ENCODE results near the gene LRBA. TPM values are rescaled to one million over a fixed set of nuclear protein-coding genes. Genes with fewer than 3 reads are reported as not detected.
A peak's percentile ranks its signal among the peaks of the same experiment; 100 is the strongest.
"Not testable (repeated sequence)": the region's sequence is repeated elsewhere in the genome, so short reads cannot be mapped to it uniquely, and the experiment has no call there.

The LRBA gene
- total and polyA plus RNA-seq, 2 of the 4 experiments (the other 2 are of a cell fraction), result 10.2 to 51.6 TPM

GRCh38 chr4:150960079-150960478 lies 55.0 kb downstream of the LRBA start:
- Histone ChIP-seq H4K91ac (ENCODE audit: insufficient read depth, low read depth, low read length) (no peak overlapping the region), H3K9me1 (ENCODE audit: insufficient read depth, low read length) (no peaks in the 10 kb centered on the region), H3K23ac (ENCODE audit: low read depth, low read length) (no peak overlapping the region), H3K36me3 (ENCODE audit: control insufficient read depth, insufficient read depth, low read length) (no peaks in the 10 kb centered on the region), H3K9ac (ENCODE audit: low read depth, low read length) (no peak overlapping the region), H3K27me3 (ENCODE audit: control insufficient read depth, insufficient read depth, low read length) (no peaks in the 10 kb centered on the region), H2AK5ac (ENCODE audit: low read depth, low read length) (no peak overlapping the region), H3K4me2 (ENCODE audit: low read depth, low read length) (no peak overlapping the region), H4K5ac (ENCODE audit: low read depth, low read length) (no peak overlapping the region), H3K4me3 (ENCODE audit: insufficient read depth, low read depth, low read length) (no peak overlapping the region), H2BK120ac (ENCODE audit: low read depth, low read length) (no peak overlapping the region), H2AFZ (replicated peaks; ENCODE audit: low read length, poor library complexity) (no peak overlapping the region), H4K8ac (ENCODE audit: low read depth in 2 of 2, low read length in 2 of 2) (no peak overlapping the region), H3K79me1 (ENCODE audit: low read depth in 1 of 2, low read length in 2 of 2) (no peaks in the 10 kb centered on the region), H2BK20ac (ENCODE audit: low read depth, low read length) (no peak overlapping the region), H3K18ac (ENCODE audit: low read depth, low read length) (no peak overlapping the region), H3K4me1 (ENCODE audit: control insufficient read depth, insufficient read depth, low read length) (no peaks in the 10 kb centered on the region), H2BK5ac (ENCODE audit: low read depth, low read length, poor library complexity, severe bottlenecking) (no peak overlapping the region), H3K56ac (ENCODE audit: extremely low read depth, insufficient read depth, low read length) (no peak overlapping the region), H3K27ac (ENCODE audit: insufficient read depth, low read length) (no peak overlapping the region), H2BK15ac (ENCODE audit: low read depth, low read length) (no peak overlapping the region), H4K20me1 (ENCODE audit: insufficient read depth, low read length) (no peaks in the 10 kb centered on the region), H3K9me3 (ENCODE audit: control insufficient read depth, insufficient read depth, low read length) (no peaks in the 10 kb centered on the region), H3K4ac (ENCODE audit: low read depth, low read length) (no peak overlapping the region), H2AK9ac (replicated peaks; ENCODE audit: low read depth, low read length, poor library complexity) (no peak overlapping the region), H3K14ac (replicated peaks; ENCODE audit: low read depth, low read length) (no peak overlapping the region)
- ChIA-PET POLR2A (ENCODE audit: unreplicated experiment) (no interaction called here), CTCF (no interaction called here)
- intact Hi-C loops (cut with micrococcal nuclease) (no loop called here), dilution Hi-C loops (cut with HindIII; ENCODE audit: low sequenced_read_pairs, unreplicated experiment) (no loop called here), in situ Hi-C loops (cut with MboI; ENCODE audit: low sequenced_read_pairs) (no loop called here)
- peak; percentile 25 for TF ChIP-seq RAD21 (IDR thresholded peaks at IDR 0.05; ENCODE audit: low read length)
- peak; percentile 44 for TF ChIP-seq CTCF (conservative IDR thresholded peaks at IDR 0.05; ENCODE audit: low read depth, low read length)
- TF ChIP-seq USF2 (IDR thresholded peaks at IDR 0.05; ENCODE audit: low read depth, low read length), result no peak
- no peak for TF ChIP-seq MAFK (IDR thresholded peaks at IDR 0.05; ENCODE audit: low read depth, low read length)
- no CpG with 5 or more reads among the region's 2 CpGs for whole genome bisulfite sequencing, 2 experiments (ENCODE audit: extremely low coverage in 2 of 2, insufficient read length in 1 of 2)
- BruUV-seq (replicated peaks), result no TSS peak
- DNase-seq (peak; percentile 37), ATAC-seq (ENCODE audit: low read depth) (no peak; the same call in 1 of the 2 replicates)

- H3K9me3 ChIP-seq (ENCODE audit: control insufficient read depth, insufficient read depth, low read length); DNase-seq; H3K4me3 ChIP-seq (ENCODE audit: insufficient read depth, low read depth, low read length); intact Hi-C loops (cut with micrococcal nuclease); H3K14ac ChIP-seq (replicated peaks; ENCODE audit: low read depth, low read length); H3K4ac ChIP-seq (ENCODE audit: low read depth, low read length); H3K9me1 ChIP-seq (ENCODE audit: insufficient read depth, low read length); BruUV-seq (replicated peaks); H3K27ac ChIP-seq (ENCODE audit: insufficient read depth, low read length); dilution Hi-C loops (cut with HindIII; ENCODE audit: low sequenced_read_pairs, unreplicated experiment); in situ Hi-C loops (cut with MboI; ENCODE audit: low sequenced_read_pairs); H3K79me1 ChIP-seq (ENCODE audit: low read depth in 1 of 2, low read length in 2 of 2); H2AK9ac ChIP-seq (replicated peaks; ENCODE audit: low read depth, low read length, poor library complexity); H4K20me1 ChIP-seq (ENCODE audit: insufficient read depth, low read length); H3K4me2 ChIP-seq (ENCODE audit: low read depth, low read length); H4K8ac ChIP-seq (ENCODE audit: low read depth in 2 of 2, low read length in 2 of 2); ATAC-seq (ENCODE audit: low read depth); H2BK120ac ChIP-seq (ENCODE audit: low read depth, low read length); H2AFZ ChIP-seq (replicated peaks; ENCODE audit: low read length, poor library complexity); H4K5ac ChIP-seq (ENCODE audit: low read depth, low read length); H3K18ac ChIP-seq (ENCODE audit: low read depth, low read length); POLR2A ChIA-PET (ENCODE audit: unreplicated experiment); H3K9ac ChIP-seq (ENCODE audit: low read depth, low read length); H2AK5ac ChIP-seq (ENCODE audit: low read depth, low read length); CTCF ChIA-PET; H2BK5ac ChIP-seq (ENCODE audit: low read depth, low read length, poor library complexity, severe bottlenecking); H2BK20ac ChIP-seq (ENCODE audit: low read depth, low read length); H3K23ac ChIP-seq (ENCODE audit: low read depth, low read length); H2BK15ac ChIP-seq (ENCODE audit: low read depth, low read length); H3K56ac ChIP-seq (ENCODE audit: extremely low read depth, insufficient read depth, low read length); H3K36me3 ChIP-seq (ENCODE audit: control insufficient read depth, insufficient read depth, low read length); H4K91ac ChIP-seq (ENCODE audit: insufficient read depth, low read depth, low read length); H3K27me3 ChIP-seq (ENCODE audit: control insufficient read depth, insufficient read depth, low read length); H3K4me1 ChIP-seq (ENCODE audit: control insufficient read depth, insufficient read depth, low read length): not testable (repeated sequence)
- WGBS, 2 experiments (ENCODE audit: extremely low coverage in 2 of 2, insufficient read length in 1 of 2), result 80% methylated on average over 1 of the region's 4 CpGs; no CpG with 5 or more reads in 1 of the 2 experiments
Measured at GRCh38 chr4:150957981-150958380, 57.1 kb downstream of the LRBA start.
